HG02798 (cell line): ENCODE results near the gene SYNDIG1.

Experiments used
- ATAC-seq: cut with Tn5 transposase; IDR thresholded peaks from one replicate; pipeline ENCODE4 v1.9.1; 2021; ENCODE audit warnings: mild to moderate bottlenecking; ENCODE audit not compliant: unreplicated experiment, poor library complexity

The SYNDIG1 gene

GRCh38 chr20:24648481-24648880 is 179.1 kb downstream of the SYNDIG1 start:
- no peak for ATAC-seq

- no peak for ATAC-seq
Measured at GRCh38 chr20:24648919-24649318, 179.5 kb downstream of the SYNDIG1 start.

DNA sequence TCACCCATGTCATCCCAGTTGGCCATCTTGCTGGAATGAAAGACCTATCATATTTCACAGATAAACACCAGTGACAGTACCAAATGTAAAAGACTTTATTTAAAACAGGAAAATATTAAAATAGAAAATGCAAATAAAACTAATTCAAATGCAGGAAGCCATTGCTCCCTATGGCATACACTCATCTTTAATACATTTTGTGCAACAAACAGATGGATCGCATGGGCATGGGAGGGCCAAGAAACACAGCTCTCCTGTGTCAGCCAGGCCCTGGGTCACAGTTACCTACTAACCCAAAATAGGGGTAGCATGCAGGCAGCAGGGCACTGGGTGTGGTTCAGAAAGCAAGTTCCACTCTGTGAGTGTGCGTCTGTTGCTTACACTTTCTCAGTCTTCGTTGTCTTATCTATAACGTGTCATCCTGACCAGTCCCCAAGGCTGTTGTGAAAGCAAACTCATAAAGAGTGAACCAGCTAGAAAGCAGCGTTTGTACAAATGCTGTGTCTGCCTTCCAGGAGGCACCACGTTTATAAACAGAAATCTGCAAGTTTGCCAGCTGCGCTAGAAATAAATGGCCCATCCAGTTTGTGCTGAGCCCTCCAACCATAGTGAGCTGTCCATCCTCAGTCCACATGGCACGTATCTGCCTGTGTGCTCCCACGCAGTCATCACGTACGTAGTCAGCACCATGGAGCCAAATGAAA is 180.5 kb downstream of the SYNDIG1 start:
- no peak for ATAC-seq

DNA sequence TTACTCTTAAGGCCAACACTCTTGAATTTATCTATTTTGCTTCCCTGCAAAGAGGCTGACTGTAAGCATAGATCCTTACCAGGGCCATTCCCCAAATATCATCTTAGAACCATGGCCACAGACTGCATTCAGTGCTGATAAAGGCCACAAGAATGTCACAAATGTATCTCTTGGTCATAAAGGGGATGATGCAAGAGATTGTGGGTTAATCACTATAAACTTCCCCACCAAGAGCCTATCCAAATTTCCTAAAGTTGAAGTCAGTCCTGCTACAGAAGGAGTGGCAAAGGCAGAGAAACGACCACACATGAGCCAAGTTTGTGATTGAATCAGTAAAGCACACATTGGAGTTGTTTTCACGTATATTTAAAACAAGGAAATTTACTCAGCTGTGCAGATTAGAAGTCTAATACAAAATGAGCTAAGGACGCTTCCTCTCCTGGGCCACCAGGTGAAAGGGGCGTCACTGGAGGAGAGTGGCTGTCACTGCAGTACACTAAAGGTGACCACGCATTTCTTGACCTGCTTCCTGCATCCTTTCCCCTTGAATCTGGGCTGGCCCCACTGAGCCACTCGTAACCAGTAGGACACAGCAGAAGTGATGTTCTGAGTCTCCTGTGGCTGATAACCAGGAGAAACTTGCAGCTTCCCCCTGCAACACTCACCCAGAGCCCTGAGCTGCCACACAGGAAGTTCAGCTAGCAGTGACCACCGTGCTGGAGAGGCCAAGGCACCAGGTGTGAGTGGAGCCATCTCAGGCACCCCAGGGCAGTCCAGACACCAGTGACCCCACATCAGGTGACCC is 181.9 kb downstream of the SYNDIG1 start:
- ATAC-seq = no peak

DNA sequence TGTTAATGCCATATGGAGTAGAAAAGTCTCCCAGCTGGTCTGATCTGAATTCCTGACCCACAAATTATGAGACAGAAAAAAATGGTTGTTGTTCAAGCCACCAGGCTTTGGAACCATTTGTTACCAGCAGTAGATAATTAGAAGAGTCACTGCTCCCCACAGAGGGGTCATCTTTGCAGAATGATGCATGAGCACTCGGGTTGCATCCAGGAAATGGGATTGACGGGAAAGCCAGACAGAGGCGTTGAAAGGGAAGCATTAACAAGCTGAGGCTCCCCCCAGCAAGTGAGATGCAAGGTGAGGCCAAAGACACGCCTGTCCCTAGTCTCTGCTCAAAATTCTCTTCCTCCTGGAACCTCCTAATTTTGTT is 182.5 kb downstream of the SYNDIG1 start:
- no peak for ATAC-seq

- no peak for ATAC-seq
Measured at GRCh38 chr20:24653306-24653705, 183.9 kb downstream of the SYNDIG1 start.

- no peak for ATAC-seq
Measured at GRCh38 chr20:24654425-24654824, 185.0 kb downstream of the SYNDIG1 start.

- ATAC-seq = no peak
Measured at GRCh38 chr20:24656391-24656790, 187.0 kb downstream of the SYNDIG1 start.

GRCh38 chr20:24657196-24657595 is 187.8 kb downstream of the SYNDIG1 start:
- no peak for ATAC-seq

DNA sequence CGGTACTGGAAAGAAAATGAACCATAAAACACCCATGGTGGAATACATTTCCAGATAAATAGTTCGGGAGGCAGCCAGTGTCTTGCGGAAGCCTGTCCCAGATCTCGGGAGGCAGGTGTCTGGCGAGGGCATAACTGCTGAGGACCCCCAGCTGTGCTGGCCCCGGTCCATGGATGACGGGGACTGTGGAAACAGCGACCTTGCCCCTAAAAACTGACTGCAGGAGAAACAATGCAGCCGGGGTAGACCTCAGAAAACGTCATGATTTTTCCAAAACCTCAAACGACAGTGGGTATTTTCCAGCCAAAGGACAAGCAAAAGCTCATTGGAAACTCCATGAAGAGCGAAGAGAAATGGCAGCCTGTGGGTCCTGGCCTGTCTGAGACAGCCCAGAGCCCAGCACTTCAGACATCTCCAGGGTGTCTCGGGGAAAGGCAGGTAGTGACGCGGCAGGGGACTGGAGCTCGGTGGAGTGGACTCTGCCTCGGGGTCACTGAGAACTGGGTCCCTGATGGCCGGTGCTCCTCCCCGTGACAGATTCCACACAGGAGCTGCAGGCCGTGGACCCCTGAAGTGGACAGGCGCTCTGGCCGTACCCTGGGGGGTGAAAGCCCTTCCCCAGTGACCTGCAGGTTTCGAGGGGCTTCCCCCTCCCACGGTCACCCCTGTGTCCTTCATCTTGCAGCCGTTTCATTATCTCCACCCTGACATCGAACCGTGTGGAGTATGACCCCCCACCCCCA is 188.6 kb downstream of the SYNDIG1 start:
- no peak for ATAC-seq

DNA sequence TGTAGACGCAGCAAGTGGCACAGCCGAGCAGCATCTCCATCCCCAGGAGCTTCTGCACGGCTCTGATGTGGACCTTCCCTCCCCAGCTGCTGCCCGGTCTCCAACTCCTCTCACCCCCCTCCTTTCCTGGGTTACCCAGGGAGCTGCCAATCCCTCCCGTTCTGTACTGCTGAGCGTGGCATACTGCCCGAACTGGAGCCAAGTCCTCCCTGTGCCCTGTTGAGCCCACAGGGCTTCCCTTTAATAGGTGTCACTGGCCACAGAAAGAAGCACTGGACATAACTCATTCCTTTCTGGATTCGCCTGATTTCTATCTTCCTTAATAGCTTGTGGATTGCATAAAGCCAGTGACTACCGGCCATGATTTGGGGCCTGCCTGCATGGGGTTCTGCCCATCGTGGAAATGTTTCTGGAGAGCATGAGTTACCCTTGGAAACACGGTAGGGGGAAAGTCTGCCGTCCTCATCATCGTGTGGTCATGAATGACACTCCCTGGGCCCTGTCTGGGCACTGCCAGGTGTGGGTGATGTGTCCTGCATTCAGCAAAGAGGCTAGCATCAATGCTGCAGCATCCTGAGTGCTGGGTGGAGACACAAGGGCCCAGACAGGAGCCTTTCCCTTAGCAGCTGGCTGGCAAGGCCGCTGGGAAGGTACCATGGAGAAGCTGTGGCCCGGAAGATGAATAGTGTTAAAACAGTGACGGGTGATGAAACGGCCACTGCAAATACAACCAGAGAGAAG is 189.7 kb downstream of the SYNDIG1 start:
- no peak for ATAC-seq

GRCh38 chr20:24659835-24660234 is 190.4 kb downstream of the SYNDIG1 start:
- ATAC-seq = no peak

DNA sequence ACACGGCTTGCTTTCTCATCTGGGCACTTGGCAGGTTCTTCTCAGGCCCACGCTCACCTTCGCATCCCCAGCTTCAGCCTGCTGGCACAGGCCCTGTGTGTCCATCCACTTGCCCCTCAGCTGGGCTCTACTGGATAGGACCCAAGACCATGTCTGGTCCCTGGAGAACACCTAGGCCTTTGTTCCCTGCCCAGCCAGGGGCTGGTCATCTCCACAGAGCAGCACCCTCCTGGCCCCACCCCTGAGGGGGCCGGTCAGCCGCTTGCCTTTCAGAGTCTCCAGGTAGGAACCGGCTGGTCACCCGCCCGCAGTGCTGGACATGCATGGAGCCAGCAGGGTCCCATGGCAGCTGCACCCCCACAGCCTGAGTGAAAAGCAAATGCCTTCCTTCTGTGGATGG is 191.2 kb downstream of the SYNDIG1 start:
- no peak for ATAC-seq

DNA sequence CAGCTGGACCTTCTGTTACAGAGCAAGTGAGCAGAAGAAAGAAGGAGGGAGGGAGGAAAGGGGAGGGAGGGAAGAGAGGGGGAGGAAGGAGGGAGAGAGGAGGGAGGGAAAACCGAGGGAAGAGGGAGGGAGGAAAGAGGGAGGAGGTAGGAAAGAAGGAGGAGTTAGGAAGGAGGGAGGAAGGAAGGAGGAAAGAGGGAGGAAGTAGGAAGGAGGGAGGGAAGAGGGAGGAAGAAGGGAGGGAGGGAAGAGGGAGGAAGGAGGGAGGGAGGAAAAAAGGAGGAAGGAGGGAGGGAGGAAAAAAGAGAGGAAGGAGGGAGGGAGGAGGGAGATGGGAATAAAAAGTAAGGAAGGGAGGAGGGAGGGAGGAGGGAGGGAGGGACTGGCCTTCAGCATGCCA is 191.8 kb downstream of the SYNDIG1 start:
- ATAC-seq = no peak

DNA sequence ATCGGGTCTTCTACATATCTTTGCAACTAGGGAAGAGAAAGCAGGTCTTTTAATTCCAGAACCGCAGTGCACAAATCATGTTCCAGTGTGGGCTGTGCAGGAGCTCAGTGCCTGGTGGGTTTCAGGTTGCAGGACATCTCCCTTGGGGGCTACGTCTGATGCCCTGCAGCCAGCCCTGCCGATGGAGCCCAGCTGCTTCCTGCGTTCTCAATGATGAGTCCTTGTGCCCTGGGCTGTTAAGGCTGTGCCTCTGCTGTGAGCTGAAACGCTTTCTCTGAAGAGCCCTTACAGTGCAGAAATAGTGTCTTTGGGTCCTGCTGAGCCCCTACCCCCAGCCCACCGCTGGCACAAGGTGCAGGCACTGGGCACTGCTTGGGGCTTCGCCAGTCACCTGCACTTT is 192.9 kb downstream of the SYNDIG1 start:
- ATAC-seq = no peak

GRCh38 chr20:24662752-24663365 is 193.4 kb downstream of the SYNDIG1 start:
- ATAC-seq = no peak

DNA sequence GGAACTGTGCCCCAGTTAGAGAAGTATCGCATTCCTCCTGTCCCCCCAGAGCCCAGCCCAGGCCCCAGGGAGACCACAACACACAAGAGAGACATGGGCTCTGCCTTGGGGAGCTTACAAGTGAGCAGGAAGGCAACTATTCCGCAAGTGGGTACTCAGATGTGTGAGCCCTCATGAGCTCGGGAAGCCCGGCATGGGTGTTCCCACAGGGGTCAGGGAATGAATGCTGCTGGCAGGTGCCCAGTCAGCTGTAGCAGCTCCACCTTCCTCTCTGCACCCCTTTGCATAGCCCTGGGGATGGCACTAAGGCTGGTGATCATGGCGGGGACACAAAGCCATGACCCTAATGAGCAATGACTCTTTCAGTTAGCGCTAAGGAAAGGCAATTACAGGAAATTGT is 194.1 kb downstream of the SYNDIG1 start:
- no peak for ATAC-seq

GRCh38 chr20:24664266-24664986 is 195.0 kb downstream of the SYNDIG1 start:
- no peak for ATAC-seq

DNA sequence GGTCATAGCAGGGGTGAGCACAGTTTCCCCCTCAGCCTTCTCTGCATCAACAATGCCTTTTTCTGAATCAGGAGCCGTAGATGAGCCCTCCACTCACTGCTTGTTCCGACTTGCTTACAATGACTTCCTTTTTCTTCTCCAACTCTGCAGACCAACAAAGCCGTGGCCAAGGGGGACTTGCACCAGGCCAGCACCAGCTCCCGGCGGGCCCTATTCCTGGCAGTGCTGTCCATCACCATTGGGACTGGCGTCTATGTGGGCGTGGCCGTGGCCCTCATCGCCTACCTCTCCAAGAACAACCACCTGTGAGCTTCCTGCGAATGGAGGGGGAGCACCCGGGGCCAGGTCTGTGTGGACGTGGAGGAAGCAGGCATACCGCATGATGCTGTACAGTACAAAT is 195.8 kb downstream of the SYNDIG1 start:
- no peak for ATAC-seq
